ENCODE results near the gene PEAK3.

GRCh38 chr19:2329149-2329478, 47.1 kb upstream of the PEAK3 start:
- no peak for TF ChIP-seq POLR2A (IDR thresholded peaks at IDR 0.05)
- TF ChIP-seq CTCF (IDR thresholded peaks at IDR 0.05): no peak
- TF ChIP-seq POLR2AphosphoS5 (IDR thresholded peaks at IDR 0.05): no peak

All from breast epithelium (tissue), 3 donors.